Testis (tissue), 5 donors: Measurements from ENCODE around the gene HLA-DPB1. TPM values are rescaled to one million over a fixed set of nuclear protein-coding genes. Genes with fewer than 3 reads are reported as not detected.
A peak's percentile ranks its signal among the peaks of the same experiment; 100 is the strongest.

Source experiments
- DNase-seq: peaks from one replicate; pipeline ENCODE4 v3.0.0-alpha.2; 2019
- H3K27ac ChIP-seq, 2 donors: fragments of 200-600 bp; sonication (generic); one replicate each; pipeline ENCODE4 v1.5.1; 2019
- H3K27me3 ChIP-seq: fragments of 200-600 bp; sonication (generic); one replicate; pipeline ENCODE4 v1.5.1; 2019
- H3K36me3 ChIP-seq: fragments of 200-600 bp; sonication (generic); one replicate; pipeline ENCODE4 v1.5.1; 2017; ENCODE audit warnings: low read depth; ENCODE audit errors: missing control alignments
- H3K4me1 ChIP-seq: fragments of 200-600 bp; sonication (generic); one replicate; pipeline ENCODE4 v1.5.1; 2019
- H3K4me3 ChIP-seq, 2 donors: fragments of 200-600 bp; sonication (generic); one replicate each; pipeline ENCODE4 v1.5.1; 2017 to 2019
- H3K9me3 ChIP-seq: fragments of 200-600 bp; sonication (generic); one replicate; pipeline ENCODE4 v1.5.1; 2017
- CTCF ChIP-seq, 3 experiments: fragments of 450-650 bp in 2 of 3; fragments of 200-600 bp in 1 of 3; sonication (generic) in 1 of 3; IDR thresholded peaks; one replicate each; pipeline ENCODE4 v1.5.1; 2016 to 2019; ENCODE audit warnings: antibody characterized with exemption in 3 of 3, mild to moderate bottlenecking in 2 of 3, moderate library complexity in 1 of 3
- POLR2A ChIP-seq: fragments of 450-650 bp; IDR thresholded peaks from one replicate; pipeline ENCODE4 v1.6.1; 2017; ENCODE audit warnings: antibody characterized with exemption, mild to moderate bottlenecking, moderate library complexity
- WGBS, 2 donors: methylation state at CpG; one replicate each; pipeline ENCODE4 v1.1.5; 2018; 5-methylcytosine and 5-hydroxymethylcytosine counted together
- intact Hi-C: fragments of 100-400 bp; cut with DNase I; formaldehyde crosslinking; loops from one replicate; pipeline ENCODE4 v1.15.1; 2023; ENCODE audit warnings: low total_unique reads
- long read RNA-seq, 2 donors: transcript quantifications; one replicate each; lab custom pipeline, GENCODE V29; 2026
- polyA plus RNA-seq: library from polyadenylated mRNA; stranded (reverse); fragments of 350-450 nt; fragmentation: Illumina TruSeq; extraction: RNeasy Lipid Tissue Mini Kit (QIAGEN cat#74804); gene quantifications from one replicate; pipeline ENCODE4 v1.2.3, GENCODE V29; 2014; ENCODE audit warnings: low read depth, low replicate concordance; ENCODE audit not compliant: insufficient read depth
- total RNA-seq, 2 donors: library from RNA; depleted of rRNA; stranded (reverse); fragments of >200 nt; gene quantifications; one replicate each; pipeline ENCODE4 v1.2.3, GENCODE V29; 2016

The HLA-DPB1 gene
- total RNA-seq = 10 to 100 TPM; 14.4 to 39.5 TPM
- 183 TPM for polyA plus RNA-seq
- long read RNA-seq, donor 1, transcript HLA-DPB1-211 (6 exons, 1,560 nt) = major isoform, 9 of 40 reads
- long read RNA-seq, donor 1, partial matches to known transcripts = 25 of 40 reads
- long read RNA-seq, donor 1, other reads (novel, unspliced or antisense) = 6 of 40 reads
- long read RNA-seq, donor 2, transcript HLA-DPB1-211 (6 exons, 1,560 nt) = major isoform, 6 of 23 reads
- long read RNA-seq, donor 2, partial matches to known transcripts = 16 of 23 reads
- long read RNA-seq, donor 2, other reads (novel, unspliced or antisense) = 0 of 23 reads

- no peaks in the 10 kb centered on the region for H3K9me3 ChIP-seq
- H3K4me1 ChIP-seq = peaks cover 6% of the 10 kb centered on the region
- no peak for DNase-seq
- H3K36me3 ChIP-seq = no peaks in the 10 kb centered on the region
- peak within 1 kb of the TSS; percentile 34 to 53 for H3K4me3 ChIP-seq
- WGBS, 2 donors = 38 to 50% methylated on average over 10 of the region's 10 CpGs
- peak within 1 kb of the TSS; percentile 50 to 67 for H3K27ac ChIP-seq
- H3K27me3 ChIP-seq = no peaks in the 10 kb centered on the region
- TF ChIP-seq POLR2A (no peak), CTCF (IDR thresholded peaks at IDR 0.05) (no peak)
- intact Hi-C loops = no loop called here
Observed at GRCh38 chr6:33075568-33076405, at the start of gene HLA-DPB1. Gene HLA-DPB1, plus strand, starts transcription at chr6:33075990. Its CDS starts 52 bp downstream, at chr6:33076042.

- no peak for TF ChIP-seq CTCF (IDR thresholded peaks at IDR 0.05)
- no peak for TF ChIP-seq POLR2A
- Histone ChIP-seq H3K36me3 (no peaks in the 10 kb centered on the region), H3K27ac (peak overlapping the region in 1 of 2 donors; percentile 70), H3K27me3 (no peaks in the 10 kb centered on the region), H3K4me3 (no peak overlapping the region), H3K4me1 (peaks cover 9% of the 10 kb centered on the region), H3K9me3 (no peaks in the 10 kb centered on the region)
- WGBS, 2 donors = 16 to 42% methylated on average over 1 of the region's 1 CpG
- no peak for DNase-seq
- intact Hi-C loops = no loop called here
Observed at GRCh38 chr6:33028220-33028849, 47.5 kb upstream of the HLA-DPB1 start.

GRCh38 chr6:33029328-33030184, 46.2 kb upstream of the HLA-DPB1 start:
- Histone ChIP-seq H3K9me3 (no peaks in the 10 kb centered on the region), H3K4me3 (no peak overlapping the region), H3K36me3 (no peaks in the 10 kb centered on the region), H3K27ac (peak overlapping the region; percentile 33 to 70), H3K4me1 (peaks cover 9% of the 10 kb centered on the region), H3K27me3 (no peaks in the 10 kb centered on the region)
- TF ChIP-seq POLR2A = no peak
- TF ChIP-seq CTCF (IDR thresholded peaks at IDR 0.05) = no peak
- DNase-seq = peak; percentile 40
- WGBS, 2 donors = 60 to 62% methylated on average over 6 of the region's 6 CpGs
- intact Hi-C loops = no loop called here

GRCh38 chr6:33030245-33030644, 45.5 kb upstream of the HLA-DPB1 start:
- no peak for DNase-seq
- Histone ChIP-seq H3K4me3 (no peak overlapping the region), H3K9me3 (no peaks in the 10 kb centered on the region), H3K4me1 (peaks cover 9% of the 10 kb centered on the region), H3K27me3 (no peaks in the 10 kb centered on the region), H3K36me3 (no peaks in the 10 kb centered on the region), H3K27ac (peak overlapping the region in 1 of 2 donors; percentile 70)
- intact Hi-C loops = no loop called here
- TF ChIP-seq POLR2A (no peak), CTCF (IDR thresholded peaks at IDR 0.05) (no peak)
- WGBS, 2 donors = 60 to 63% methylated on average over 3 of the region's 3 CpGs
